HG03439 (cell line): ENCODE measurements around the gene CXorf49.
A peak's percentile ranks its signal among the peaks of the same experiment; 100 is the strongest.
"Not testable (repeated sequence)": the region's sequence is repeated elsewhere in the genome, so short reads cannot be mapped to it uniquely, and the experiment has no call there.

ENCODE experiments used
- ATAC-seq: cut with Tn5 transposase; IDR thresholded peaks from one replicate; pipeline ENCODE4 v1.9.1; 2021; ENCODE audit warnings: mild to moderate bottlenecking, moderate library complexity; ENCODE audit not compliant: unreplicated experiment

The CXorf49 gene

DNA sequence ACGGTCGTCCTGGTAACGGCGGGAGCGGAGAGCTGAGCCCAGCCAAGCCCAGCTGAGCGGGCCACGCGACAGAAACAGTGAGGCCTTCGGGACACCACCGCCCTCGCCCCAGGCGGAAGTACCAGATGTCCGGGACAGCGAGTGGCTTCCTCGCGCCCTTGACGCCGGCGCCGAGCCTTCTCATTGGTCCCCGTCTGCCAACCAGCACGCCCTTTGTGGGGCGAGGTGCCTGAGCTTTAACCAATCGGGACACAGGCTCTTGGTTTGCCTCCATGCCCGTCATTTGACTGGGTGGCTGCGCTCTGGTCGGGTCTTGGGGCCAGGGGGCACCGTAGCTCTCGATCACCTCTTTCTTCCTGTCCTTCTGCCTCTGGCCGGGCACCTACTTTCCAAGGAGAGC is at the start of gene CXorf49:
TSS of gene CXorf49 (minus strand) at position 101 of the 400 bp plus-strand sequence. CDS start 134 bp downstream, outside the sequence.
- ATAC-seq: not testable (repeated sequence)

- ATAC-seq: not testable (repeated sequence)
These were observed 49.0 kb upstream of the CXorf49 start for GRCh38 chrX:71767134-71767533.

GRCh38 chrX:71765613-71766012 is 47.5 kb upstream of the CXorf49 start:
- ATAC-seq: not testable (repeated sequence)

DNA sequence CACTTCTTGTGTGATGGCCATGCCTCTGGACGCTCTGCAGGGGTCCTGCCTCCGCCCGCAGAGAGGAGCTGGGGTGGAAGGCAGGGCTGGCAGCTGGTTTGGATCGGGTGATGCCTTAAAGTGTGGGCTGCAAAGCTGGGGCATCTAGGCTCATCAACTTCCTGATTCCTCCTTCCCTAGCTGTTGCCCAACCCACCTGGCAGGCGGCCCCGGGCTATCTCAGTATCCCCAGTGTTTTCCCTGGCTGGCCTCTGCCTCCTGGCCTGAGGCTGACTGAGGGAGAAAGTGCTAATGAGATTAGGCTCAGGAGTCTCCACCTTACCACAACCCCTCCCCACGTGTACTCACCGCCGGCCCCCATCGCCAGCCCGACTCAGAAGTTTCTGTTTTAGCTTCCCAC is 46.7 kb upstream of the CXorf49 start:
- not testable (repeated sequence) for ATAC-seq

- not testable (repeated sequence) for ATAC-seq
These were observed 45.0 kb upstream of the CXorf49 start, which contains the start of gene CXorf49B for GRCh38 chrX:71763049-71763448. TSS of gene CXorf49B (plus strand) at chrX:71763349. CDS start at chrX:71763424, 75 bp downstream.

DNA sequence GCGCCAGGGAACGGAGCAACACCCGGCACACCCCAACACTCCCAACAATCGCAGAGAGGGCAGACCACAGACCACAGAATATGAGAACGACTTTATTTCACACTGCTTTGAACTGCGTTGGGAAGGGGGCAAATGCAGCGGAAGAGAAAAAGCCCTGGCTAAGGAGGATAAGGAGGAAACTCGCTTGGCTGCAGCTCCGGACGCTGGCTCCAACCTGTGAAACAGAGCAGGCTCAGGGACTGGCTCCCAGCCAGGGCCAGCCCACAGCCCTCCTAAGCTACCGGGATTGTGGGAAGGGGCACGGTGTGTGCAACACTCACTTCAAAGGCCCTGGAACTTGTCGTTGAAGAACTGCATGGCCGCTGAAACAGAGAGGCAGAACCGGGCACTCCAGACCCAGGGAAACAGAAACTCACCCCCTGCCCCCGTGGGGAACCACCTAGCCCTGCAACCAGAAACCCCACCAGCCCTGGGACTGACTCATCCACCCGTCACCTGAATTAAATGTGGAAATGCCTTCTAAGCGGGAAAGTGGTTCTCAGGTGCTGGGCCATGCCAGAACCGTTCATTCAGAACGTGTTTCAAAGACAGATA is 42.7 kb upstream of the CXorf49 start:
- not testable (repeated sequence) for ATAC-seq

DNA sequence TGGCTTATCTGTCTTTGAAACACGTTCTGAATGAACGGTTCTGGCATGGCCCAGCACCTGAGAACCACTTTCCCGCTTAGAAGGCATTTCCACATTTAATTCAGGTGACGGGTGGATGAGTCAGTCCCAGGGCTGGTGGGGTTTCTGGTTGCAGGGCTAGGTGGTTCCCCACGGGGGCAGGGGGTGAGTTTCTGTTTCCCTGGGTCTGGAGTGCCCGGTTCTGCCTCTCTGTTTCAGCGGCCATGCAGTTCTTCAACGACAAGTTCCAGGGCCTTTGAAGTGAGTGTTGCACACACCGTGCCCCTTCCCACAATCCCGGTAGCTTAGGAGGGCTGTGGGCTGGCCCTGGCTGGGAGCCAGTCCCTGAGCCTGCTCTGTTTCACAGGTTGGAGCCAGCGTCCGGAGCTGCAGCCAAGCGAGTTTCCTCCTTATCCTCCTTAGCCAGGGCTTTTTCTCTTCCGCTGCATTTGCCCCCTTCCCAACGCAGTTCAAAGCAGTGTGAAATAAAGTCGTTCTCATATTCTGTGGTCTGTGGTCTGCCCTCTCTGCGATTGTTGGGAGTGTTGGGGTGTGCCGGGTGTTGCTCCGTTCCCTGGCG is 2.3 kb upstream of the CXorf49 start:
- not testable (repeated sequence) for ATAC-seq

GRCh38 chrX:71719195-71719594 is 1.1 kb upstream of the CXorf49 start:
- ATAC-seq: not testable (repeated sequence)

GRCh38 chrX:71716323-71716722 is 1.8 kb downstream of the CXorf49 start:
- ATAC-seq: not testable (repeated sequence)

DNA sequence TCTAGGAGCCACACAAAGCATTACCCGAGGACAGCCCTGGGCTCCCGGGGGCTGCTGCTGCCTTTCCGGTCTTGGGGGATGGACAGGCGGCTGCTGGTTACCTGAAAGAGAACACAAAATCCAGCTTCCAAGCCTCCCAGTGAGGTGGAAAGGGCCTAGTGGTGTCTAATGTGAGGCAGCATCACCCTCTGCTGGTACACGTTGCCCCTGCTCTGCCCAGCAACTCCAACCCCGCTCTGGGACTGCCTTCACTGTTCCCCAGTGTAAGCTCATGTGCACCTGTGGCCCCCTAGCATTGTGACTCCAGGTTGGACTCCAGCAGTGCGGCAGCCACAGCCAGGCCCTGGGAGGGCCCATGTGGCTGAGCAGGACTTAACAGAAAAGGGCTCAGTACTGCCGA is 2.5 kb downstream of the CXorf49 start:
- not testable (repeated sequence) for ATAC-seq

DNA sequence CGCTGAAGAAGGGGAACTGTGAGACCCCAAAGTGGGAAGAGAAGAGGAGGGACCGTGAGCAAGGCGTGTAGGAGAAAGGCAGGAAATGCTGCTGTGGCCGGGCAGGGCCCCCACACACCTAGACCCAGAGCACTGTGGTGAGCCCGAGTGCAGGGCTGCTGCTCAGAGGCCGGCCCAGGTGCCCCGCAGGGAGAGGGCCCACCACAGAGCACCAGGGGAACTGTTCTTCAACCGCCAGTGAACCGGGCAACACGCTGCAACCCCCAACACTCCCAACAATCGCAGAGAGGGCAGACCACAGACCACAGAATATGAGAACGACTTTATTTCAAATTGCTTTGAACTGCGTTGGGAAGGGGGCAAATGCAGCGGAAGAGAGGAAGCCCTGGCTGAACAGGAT is 4.0 kb downstream of the CXorf49 start:
- not testable (repeated sequence) for ATAC-seq

- ATAC-seq: not testable (repeated sequence)
These were observed 15.2 kb downstream of the CXorf49 start for GRCh38 chrX:71702853-71703252.

DNA sequence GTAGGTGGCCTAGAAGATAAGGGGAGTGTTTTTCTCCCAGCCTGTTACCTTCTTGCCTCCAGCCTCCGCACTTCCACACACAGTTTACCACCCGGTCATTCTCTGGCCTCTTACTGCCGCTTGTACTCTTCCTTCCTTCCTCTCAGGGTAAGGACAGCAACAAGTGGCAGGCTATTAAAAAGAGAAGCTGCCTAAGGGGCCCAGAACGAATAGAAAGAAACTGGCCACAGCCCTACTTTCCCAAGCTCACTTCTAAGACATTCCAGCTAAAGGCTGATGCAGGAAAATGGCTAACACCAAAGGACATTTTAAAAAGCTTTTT is 19.1 kb downstream of the CXorf49 start:
- not testable (repeated sequence) for ATAC-seq

- ATAC-seq: not testable (repeated sequence)
These were observed 19.6 kb downstream of the CXorf49 start for GRCh38 chrX:71698299-71699022.

GRCh38 chrX:71697466-71698298 is 20.4 kb downstream of the CXorf49 start:
- peak; percentile 59 for ATAC-seq

DNA sequence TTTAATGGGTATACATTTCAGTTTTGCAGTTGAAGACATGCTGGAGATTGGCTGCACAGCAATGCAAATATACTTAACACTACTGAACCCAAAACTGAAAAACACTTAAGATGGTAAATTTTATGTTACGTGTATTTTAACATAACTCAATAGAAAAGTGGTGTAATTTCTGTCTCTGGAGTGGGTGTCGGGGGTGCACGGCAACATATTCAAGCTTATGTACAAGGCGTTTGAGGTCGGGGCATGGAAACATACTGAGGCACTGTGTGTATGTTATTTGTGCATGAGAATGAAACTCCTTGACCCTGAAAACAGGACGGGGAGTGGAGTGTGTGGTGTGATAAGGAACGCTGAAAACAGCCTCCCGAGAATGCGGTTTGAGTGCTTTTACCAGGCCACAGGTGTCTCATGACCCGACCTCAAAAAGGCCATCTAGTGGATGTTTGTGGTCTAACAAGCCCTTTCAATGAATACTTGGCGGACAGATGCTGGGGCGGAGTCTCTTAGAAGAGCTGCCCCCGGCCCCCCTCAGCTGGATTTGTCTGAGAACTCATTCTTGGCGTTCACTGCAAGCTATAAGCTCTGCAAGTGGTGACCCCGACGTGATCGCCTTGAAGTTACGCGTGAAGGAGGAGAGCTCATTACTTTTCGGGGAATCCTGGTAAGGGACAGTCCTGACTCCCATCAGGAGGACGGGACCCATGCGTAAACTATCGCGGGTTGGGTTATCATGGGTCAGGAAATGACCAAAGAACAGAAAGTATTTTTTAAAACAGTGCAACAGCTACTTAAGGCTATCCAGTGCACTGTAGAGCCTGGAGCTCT is 21.2 kb downstream of the CXorf49 start:
- ATAC-seq: peak; percentile 72

- ATAC-seq: no peak
These were observed 38.4 kb downstream of the CXorf49 start for GRCh38 chrX:71679575-71680207.

- ATAC-seq: not testable (repeated sequence)
These were observed 40.9 kb downstream of the CXorf49 start for GRCh38 chrX:71677195-71677594.

DNA sequence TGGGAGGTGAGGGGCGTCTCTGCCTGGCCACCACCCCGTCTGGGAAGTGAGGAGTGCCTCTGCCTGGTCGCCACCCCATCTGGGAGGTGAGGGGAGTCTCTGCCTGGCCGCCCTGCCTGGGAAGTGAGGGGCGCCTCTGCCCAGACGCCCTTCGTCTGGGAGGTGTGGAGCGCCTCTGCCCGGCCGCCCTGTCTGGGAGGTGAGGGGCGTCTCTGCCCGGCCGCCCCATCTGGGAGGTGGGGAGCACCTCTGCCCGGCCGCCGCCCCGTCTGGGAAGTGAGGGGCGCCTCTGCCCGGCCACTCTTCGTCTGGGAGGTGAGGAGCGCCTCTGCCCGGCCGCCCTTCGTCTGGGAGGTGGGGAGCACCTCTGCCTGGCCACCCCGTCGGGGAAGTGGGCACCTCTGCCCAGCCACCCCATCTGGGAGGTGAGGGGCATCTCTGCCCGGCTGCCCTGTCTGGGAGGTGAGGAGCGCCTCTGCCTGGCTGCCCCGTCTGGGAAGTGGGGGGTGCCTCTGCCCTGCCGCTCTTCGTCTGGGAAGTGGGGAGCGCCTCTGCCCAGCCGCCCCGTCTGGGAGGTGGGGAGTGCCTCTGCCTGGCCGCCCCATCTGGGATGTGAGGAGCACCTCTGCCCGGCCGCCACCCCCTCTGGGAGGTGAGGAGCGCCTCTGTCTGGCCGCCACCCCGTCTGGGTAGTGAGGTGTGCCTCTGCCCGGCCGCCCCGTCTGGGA is 41.9 kb downstream of the CXorf49 start:
- not testable (repeated sequence) for ATAC-seq
